NT2/D1 (cell line): Measurements from ENCODE around the gene HIBADH.

Experiments used
- DNase-seq: peaks from one replicate; pipeline ENCODE4 v3.0.0-alpha.2; 2011; ENCODE audit warnings: low read depth, low spot score
- H3K27me3 ChIP-seq: 2 replicates; pipeline ENCODE4 v1.6.0; 2011; ENCODE audit warnings: mild to moderate bottlenecking; ENCODE audit not compliant: insufficient read length, insufficient read depth
- H3K36me3 ChIP-seq: 2 replicates; pipeline ENCODE4 v1.6.1; 2011; ENCODE audit warnings: mild to moderate bottlenecking, low read length, mixed read lengths; ENCODE audit not compliant: insufficient read depth, insufficient read length
- H3K4me1 ChIP-seq: 2 replicates; pipeline ENCODE4 v1.5.1; 2011; ENCODE audit not compliant: insufficient read depth, insufficient read length
- H3K4me3 ChIP-seq: 2 replicates; pipeline ENCODE4 v1.5.1; 2011; ENCODE audit warnings: low read depth; ENCODE audit not compliant: insufficient read length
- H3K9ac ChIP-seq: 2 replicates; pipeline ENCODE4 v1.6.0; 2011; ENCODE audit warnings: low read depth; ENCODE audit not compliant: insufficient read length
- H3K9me3 ChIP-seq: 2 replicates; pipeline ENCODE4 v1.5.1; 2011; ENCODE audit warnings: mild to moderate bottlenecking, low read length; ENCODE audit not compliant: insufficient read depth
- SUZ12 ChIP-seq: IDR thresholded peaks from 2 replicates; pipeline ENCODE4 v1.6.1; 2011; ENCODE audit not compliant: insufficient read length, insufficient read depth; ENCODE audit errors: extremely low read depth
- YY1 ChIP-seq: IDR thresholded peaks from 2 replicates; pipeline ENCODE4 v1.6.1; 2011; ENCODE audit not compliant: insufficient read length, insufficient read depth
- ZNF274 ChIP-seq: IDR thresholded peaks from 2 replicates; pipeline ENCODE4 v1.6.1; 2011; ENCODE audit warnings: mild to moderate bottlenecking, low read depth, low read length

HIBADH gene

DNA sequence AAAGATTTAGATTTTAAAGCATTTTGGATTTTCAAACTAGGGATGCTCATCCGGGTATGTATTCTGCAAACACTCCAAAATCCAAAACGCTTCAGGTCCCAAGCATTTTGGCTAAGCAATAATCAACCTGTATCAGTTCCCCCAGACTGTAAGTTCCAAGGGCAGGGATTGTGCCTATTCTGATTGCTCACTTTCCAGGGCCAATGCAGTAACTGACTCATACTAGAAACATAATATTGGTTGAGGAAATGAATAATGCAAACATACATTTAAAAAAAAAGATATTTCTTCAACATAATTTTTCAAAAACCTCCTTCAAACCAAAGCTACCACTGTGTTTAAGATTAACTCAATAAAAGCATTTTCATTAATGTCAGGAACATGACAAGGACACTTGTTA lies 69.5 kb downstream of the HIBADH start:
- TF ChIP-seq YY1 (no peak), ZNF274 (no peak), SUZ12 (no peak)
- DNase-seq, result no peak
- Histone ChIP-seq H3K9ac (no peak overlapping the region), H3K4me1 (no peaks in the 10 kb centered on the region), H3K27me3 (no peaks in the 10 kb centered on the region), H3K9me3 (no peaks in the 10 kb centered on the region), H3K4me3 (no peak overlapping the region), H3K36me3 (no peaks in the 10 kb centered on the region)

DNA sequence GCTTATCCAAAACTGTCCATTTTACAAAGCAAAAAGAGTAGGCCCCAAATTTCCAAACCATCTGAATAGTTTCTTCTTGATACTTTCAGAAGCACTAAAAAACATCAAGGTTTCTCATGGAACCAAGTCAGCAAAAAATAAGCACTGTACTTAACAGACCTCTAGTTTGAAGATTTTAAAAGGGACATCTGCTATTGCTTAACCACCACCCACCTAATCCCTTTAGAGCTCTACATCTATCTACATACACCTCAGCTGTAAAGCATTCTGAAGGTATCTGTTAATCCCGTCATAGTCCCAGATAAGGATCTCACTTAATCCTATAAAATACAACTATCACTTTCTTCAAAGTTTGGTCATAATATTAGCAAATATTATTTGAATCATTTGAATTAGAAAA lies 72.3 kb downstream of the HIBADH start:
- no peak for DNase-seq
- Histone ChIP-seq H3K4me1 (peaks cover 2% of the 10 kb centered on the region), H3K9me3 (no peaks in the 10 kb centered on the region), H3K36me3 (no peaks in the 10 kb centered on the region), H3K4me3 (no peak overlapping the region), H3K9ac (no peak overlapping the region), H3K27me3 (no peaks in the 10 kb centered on the region)
- TF ChIP-seq YY1 (no peak), SUZ12 (no peak), ZNF274 (no peak)

DNA sequence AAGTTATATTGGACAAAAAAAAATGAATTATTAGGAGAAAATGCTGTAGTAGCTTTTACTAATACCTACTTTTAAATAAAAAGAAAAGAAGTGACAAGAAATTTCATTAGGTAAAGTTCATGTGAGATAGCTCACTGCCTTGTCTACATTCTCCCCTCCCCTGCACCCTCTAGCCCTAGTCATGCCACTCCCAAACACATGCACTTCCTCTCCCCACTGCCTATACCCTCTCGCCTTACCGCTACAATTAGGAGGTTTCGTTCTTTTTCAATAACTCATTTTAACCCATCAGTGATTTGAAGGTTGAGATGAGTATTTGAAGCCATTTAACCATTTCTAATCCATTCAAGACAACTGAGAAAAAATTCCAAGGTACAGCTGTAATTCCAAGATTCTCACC lies 75.3 kb downstream of the HIBADH start:
- Histone ChIP-seq H3K36me3 (no peaks in the 10 kb centered on the region), H3K9ac (no peak overlapping the region), H3K9me3 (no peaks in the 10 kb centered on the region), H3K4me3 (no peak overlapping the region), H3K27me3 (no peaks in the 10 kb centered on the region), H3K4me1 (peaks cover 2% of the 10 kb centered on the region)
- TF ChIP-seq ZNF274 (no peak), YY1 (no peak), SUZ12 (no peak)
- no peak for DNase-seq

DNA sequence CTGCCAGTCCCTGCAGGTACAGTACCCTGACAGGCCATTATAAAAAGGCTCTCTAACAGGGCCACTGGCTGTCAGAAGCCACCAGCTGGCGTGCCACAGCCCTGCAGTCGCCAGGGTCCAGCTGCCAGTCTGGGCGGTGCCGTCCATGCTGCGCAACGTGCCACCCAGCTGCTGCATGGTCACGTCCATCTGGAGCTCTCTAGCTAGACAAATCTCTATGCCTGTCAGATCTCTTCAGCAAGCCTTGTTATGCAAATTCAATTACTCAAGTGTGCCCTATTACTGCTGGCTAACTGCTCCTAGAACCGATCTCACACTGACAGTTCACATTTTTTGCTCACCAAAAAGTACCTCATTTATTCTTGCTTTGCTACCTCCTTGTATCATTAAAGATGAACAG lies 75.9 kb downstream of the HIBADH start:
- H3K4me3 ChIP-seq, result no peak overlapping the region
- no peak overlapping the region for H3K9ac ChIP-seq
- no peaks in the 10 kb centered on the region for H3K27me3 ChIP-seq
- TF ChIP-seq SUZ12 (no peak), ZNF274 (no peak), YY1 (no peak)
- no peaks in the 10 kb centered on the region for H3K36me3 ChIP-seq
- H3K9me3 ChIP-seq, result no peaks in the 10 kb centered on the region
- peaks cover 2% of the 10 kb centered on the region for H3K4me1 ChIP-seq
- no peak for DNase-seq

DNA sequence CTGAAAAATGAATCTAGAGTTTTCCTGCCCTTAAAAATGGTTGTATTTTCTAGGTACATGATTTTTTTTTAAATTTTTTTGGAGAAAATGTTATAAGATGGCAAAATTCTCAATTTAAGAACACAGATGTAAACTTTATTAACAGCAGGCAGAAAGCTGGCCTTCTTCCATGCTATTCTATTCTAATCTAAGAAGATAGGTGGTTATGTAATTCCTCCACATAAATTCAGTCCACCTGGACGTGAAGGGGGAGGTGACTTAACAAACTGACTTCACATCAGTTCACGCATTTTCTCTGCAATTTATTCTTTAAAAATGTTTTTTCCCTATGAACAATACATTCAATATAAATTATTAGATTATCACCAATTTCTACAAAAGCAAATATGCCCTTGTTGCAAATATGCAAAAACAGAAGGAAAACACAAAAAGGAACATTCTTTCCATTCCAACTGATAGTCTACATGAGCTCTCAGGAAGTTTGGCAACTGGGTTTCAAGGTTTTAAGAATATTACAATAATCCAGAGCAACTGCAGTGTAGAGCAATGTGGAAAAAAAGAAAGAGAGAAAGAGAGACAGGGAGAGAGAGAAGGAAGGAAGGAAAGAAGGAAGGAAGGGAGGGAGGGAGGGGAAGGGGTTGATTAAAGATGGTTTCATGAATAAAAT lies 76.8 kb downstream of the HIBADH start:
- Histone ChIP-seq H3K4me3 (no peak overlapping the region), H3K9me3 (no peaks in the 10 kb centered on the region), H3K27me3 (no peaks in the 10 kb centered on the region), H3K9ac (no peak overlapping the region), H3K4me1 (peaks cover 2% of the 10 kb centered on the region), H3K36me3 (no peaks in the 10 kb centered on the region)
- no peak for DNase-seq
- TF ChIP-seq SUZ12 (no peak), ZNF274 (no peak), YY1 (no peak)

DNA sequence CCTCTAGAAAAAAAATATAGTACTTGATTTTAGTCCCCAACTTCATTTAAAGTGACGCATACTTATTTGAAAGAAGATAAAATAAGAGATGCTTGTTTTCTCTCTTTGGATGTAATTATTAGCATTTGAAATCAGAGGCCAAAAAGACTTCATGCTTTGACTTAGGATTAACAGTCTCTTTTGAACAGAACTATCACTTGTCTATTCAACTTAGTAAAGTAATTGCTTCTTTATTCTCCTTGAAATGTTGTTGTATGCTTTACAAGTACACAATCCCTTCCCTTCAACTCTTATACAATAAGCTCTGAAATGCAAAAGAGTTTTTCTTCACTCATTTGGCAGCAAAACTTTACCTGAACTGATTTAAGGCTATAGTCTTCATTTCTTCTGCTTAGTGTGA lies 80.8 kb downstream of the HIBADH start:
- H3K9me3 ChIP-seq, result no peaks in the 10 kb centered on the region
- H3K4me3 ChIP-seq, result no peak overlapping the region
- DNase-seq, result no peak
- TF ChIP-seq YY1, result no peak
- no peaks in the 10 kb centered on the region for H3K27me3 ChIP-seq
- H3K4me1 ChIP-seq, result peaks cover 2% of the 10 kb centered on the region
- no peaks in the 10 kb centered on the region for H3K36me3 ChIP-seq
- H3K9ac ChIP-seq, result no peak overlapping the region

DNA sequence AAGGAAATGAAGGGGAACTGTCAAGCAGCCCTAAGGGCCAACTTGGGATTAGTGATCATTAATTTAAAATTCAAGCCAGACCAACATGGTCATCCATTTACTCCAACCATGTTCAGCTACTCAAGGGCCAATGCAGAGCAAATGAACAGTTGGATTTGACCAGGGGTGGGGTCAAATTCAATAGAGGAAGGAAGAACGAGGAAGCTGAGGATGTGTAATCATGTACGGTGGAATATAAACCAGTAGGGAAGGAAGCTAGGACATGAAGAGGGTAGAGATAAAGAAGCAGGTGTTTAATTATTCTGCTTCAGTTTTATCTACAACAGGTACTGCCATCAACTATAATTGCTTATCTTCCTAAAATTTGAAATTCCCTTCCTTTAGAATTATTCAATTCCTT lies 81.6 kb downstream of the HIBADH start:
- no peaks in the 10 kb centered on the region for H3K36me3 ChIP-seq
- H3K4me3 ChIP-seq, result no peak overlapping the region
- H3K9ac ChIP-seq, result no peak overlapping the region
- no peaks in the 10 kb centered on the region for H3K9me3 ChIP-seq
- TF ChIP-seq YY1 (no peak), SUZ12 (no peak), ZNF274 (no peak)
- no peaks in the 10 kb centered on the region for H3K4me1 ChIP-seq
- no peaks in the 10 kb centered on the region for H3K27me3 ChIP-seq
- no peak for DNase-seq
